Spleen (tissue), 11 donors: ENCODE results near the gene BRD2. TPM values are rescaled to one million over a fixed set of nuclear protein-coding genes. Genes with fewer than 3 reads are reported as not detected.
A peak's percentile ranks its signal among the peaks of the same experiment; 100 is the strongest.

ENCODE experiments used
- DNase-seq: peaks from one replicate; pipeline ENCODE4 v3.0.0-alpha.2; 2020
- H3K27ac ChIP-seq, 8 donors: fragments of 200-600 bp; sonication (generic) in 7 of 8; 1 replicate in 4 of 8; 2 replicates in 4 of 8; pipeline versions ENCODE4 v1.5.0 to v1.8.0; 2016 to 2021; ENCODE audit warnings: inconsistent platforms in 4 of 8, mild to moderate bottlenecking in 4 of 8, moderate library complexity in 1 of 8
- H3K27me3 ChIP-seq, 7 donors: fragments of 200-600 bp; sonication (generic) in 6 of 7; replicated peaks in 1 of 7; 1 replicate in 4 of 7; 2 replicates in 3 of 7; pipeline versions ENCODE4 v1.5.0 to v1.8.0; 2016 to 2021; ENCODE audit warnings: inconsistent platforms in 3 of 7, mild to moderate bottlenecking in 1 of 7
- H3K36me3 ChIP-seq, 6 donors: fragments of 200-600 bp; sonication (generic) in 5 of 6; 1 replicate in 4 of 6; 2 replicates in 2 of 6; pipeline versions ENCODE4 v1.5.0 to v1.8.0; 2016 to 2021; ENCODE audit warnings: inconsistent platforms in 2 of 6
- H3K4me1 ChIP-seq, 6 donors: fragments of 200-600 bp; sonication (generic) in 5 of 6; 1 replicate in 3 of 6; 2 replicates in 3 of 6; pipeline versions ENCODE4 v1.5.0 to v1.8.0; 2016 to 2021; ENCODE audit warnings: inconsistent platforms in 3 of 6
- H3K4me3 ChIP-seq, 8 donors: fragments of 200-600 bp; sonication (generic) in 7 of 8; 1 replicate in 4 of 8; 2 replicates in 4 of 8; pipeline versions ENCODE4 v1.5.0 to v1.8.0; 2016 to 2021; ENCODE audit warnings: inconsistent platforms in 4 of 8, mild to moderate bottlenecking in 4 of 8, moderate library complexity in 2 of 8
- H3K9me3 ChIP-seq, 8 donors: fragments of 200-600 bp; sonication (generic) in 7 of 8; 1 replicate in 4 of 8; 2 replicates in 4 of 8; pipeline versions ENCODE4 v1.5.0 to v1.8.0; 2016 to 2021; ENCODE audit warnings: inconsistent platforms in 4 of 8
- CTCF ChIP-seq, 11 experiments: fragments of 200-600 bp in 7 of 11; fragments of 450-650 bp in 4 of 11; sonication (generic) in 4 of 11; IDR thresholded peaks in 8 of 11; conservative IDR thresholded peaks in 3 of 11; 1 replicate in 7 of 11; 2 replicates in 4 of 11; pipeline versions ENCODE4 v1.4.0 to v1.8.0; 2016 to 2021; ENCODE audit warnings: antibody characterized with exemption in 11 of 11, inconsistent platforms in 4 of 11, mild to moderate bottlenecking in 1 of 11
- POLR2A ChIP-seq, 3 donors: fragments of 450-650 bp; IDR thresholded peaks; one replicate each; pipeline ENCODE4 v1.5.1; 2017; ENCODE audit warnings: antibody characterized with exemption in 3 of 3, mild to moderate bottlenecking in 1 of 3
- POLR2AphosphoS5 ChIP-seq, 3 donors: sonication (generic); formaldehyde crosslinking; IDR thresholded peaks; one replicate each; pipeline ENCODE4 v1.5.1; 2017; ENCODE audit warnings: antibody characterized with exemption in 3 of 3
- WGBS, 5 donors: extraction: QIAGEN DNeasy Blood & Tissue Kit in 3 of 5; methylation state at CpG; one replicate each; pipeline versions ENCODE4 v1.1.5 to v1.1.7; 2013 to 2018; 5-methylcytosine and 5-hydroxymethylcytosine counted together
- intact Hi-C: fragments of 100-400 bp; cut with DNase I; formaldehyde crosslinking; loops from one replicate; pipeline ENCODE4 v1.15.0; 2023; ENCODE audit warnings: low total_unique reads
- polyA plus RNA-seq, 3 donors: library from polyadenylated mRNA; stranded (reverse); fragments of 200-250 nt; gene quantifications; one replicate each; pipeline ENCODE4 v1.2.1, GENCODE V29; 2013
- total RNA-seq, 7 donors: library from RNA; depleted of rRNA in 3 of 7; stranded (reverse); fragments of >200 nt in 3 of 7; fragmentation: NEBNext Ultra II Directional in 4 of 7; extraction: Animal tissue kit (Norgen Biotek cat#: 25700) in 4 of 7; gene quantifications; one replicate each; pipeline versions ENCODE4 v1.1.0 to v1.2.1, GENCODE V29; 2016 to 2021
- donor health status: healthy with polysubstance abuse.
- donor health status: DM: no; HTN: no; CAD: no; lungs with moderate emphysema.
- donor health status: DM: no; HTN: no; CAD: no.
- donor health status: Bipolar disorder and iron deficiency.
- donor health status: healthy.
- donor health status: DM: no; HTN: no; CAD: no.
- donor health status: DM: yes; HTN: yes; CAD: no.

Gene BRD2
- total and polyA plus RNA-seq, 10 donors, result 80.5 to 277 (median 217) TPM

DNA sequence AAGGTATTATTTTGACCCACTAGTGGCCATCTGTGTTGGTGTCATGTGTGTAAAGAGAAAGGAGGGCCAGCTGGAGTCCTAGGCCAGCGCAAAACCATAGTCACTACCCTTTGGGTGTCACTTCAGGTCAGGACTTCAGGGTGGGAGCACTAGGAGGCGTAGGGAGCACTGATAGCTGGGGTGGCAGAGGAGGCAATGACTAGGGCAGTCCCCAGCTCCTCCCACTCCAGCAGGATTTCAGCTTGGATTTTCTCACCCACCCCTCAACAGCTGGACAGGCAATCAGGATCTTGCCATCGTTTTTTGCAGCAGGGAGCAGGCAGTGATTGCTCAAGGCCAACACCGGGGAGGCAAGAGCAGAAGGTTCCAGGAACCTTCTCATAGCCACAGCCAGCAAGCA lies 45.2 kb downstream of the BRD2 start:
- TF ChIP-seq POLR2AphosphoS5 (IDR thresholded peaks at IDR 0.05) (no peak), CTCF (IDR thresholded peaks at IDR 0.05 in 8 of 11, conservative IDR thresholded peaks at IDR 0.05 in 3 of 11) (no peak), POLR2A (IDR thresholded peaks at IDR 0.05) (no peak)
- no peaks in the 10 kb centered on the region for H3K36me3 ChIP-seq
- 43 to 58% (median 54%) methylated on average over 3 to 4 of the region's 4 CpGs for WGBS, 5 donors
- peaks cover 26 to 55% (median 46%) of the 10 kb centered on the region in 6 donors for H3K4me1 ChIP-seq
- intact Hi-C loops, result loop anchor here (10.0 kb wide), 1 partner anchor 131 kb away; no protein-coding TSS in a partner anchor
- no peaks in the 10 kb centered on the region for H3K27me3 ChIP-seq
- no peaks in the 10 kb centered on the region for H3K9me3 ChIP-seq
- DNase-seq, result no peak
- no peak overlapping the region for H3K27ac ChIP-seq
- no peak overlapping the region for H3K4me3 ChIP-seq

DNA sequence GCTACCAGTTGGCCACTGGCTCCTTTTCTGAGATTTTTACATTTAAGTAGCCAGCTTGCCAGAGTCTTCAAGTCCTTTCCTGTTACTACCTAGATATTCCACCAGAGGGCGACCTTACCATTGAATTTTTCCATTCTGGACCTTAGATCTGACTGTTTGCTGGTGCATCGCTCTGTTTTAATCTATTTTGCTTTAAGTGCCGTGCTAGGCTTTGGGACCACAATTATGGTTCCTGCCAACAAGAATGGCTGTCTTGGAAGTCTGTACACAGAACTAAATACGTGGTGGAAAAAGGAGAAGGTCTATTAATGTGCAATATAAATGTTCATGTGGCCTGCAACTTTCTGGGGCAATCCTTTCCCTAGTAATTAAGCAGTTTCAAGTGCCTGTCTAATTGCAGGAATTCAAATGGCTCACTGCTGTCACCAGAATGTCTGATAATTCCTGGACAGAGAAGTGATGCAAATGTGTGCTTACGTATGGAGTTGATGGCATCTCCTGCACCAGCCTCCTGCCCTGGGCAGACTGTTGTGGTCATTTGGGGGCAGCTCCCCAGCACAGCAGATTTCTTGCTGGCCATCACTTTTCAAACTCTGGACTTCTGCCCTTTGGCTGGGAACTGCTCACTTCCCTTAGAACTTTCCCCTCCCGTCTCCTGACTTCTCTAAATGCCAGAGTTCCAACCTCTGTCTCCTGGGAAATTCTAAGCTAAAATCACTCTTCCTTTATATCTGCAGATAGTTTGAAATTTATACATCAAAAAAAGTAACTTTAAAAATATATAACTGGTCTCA lies 46.6 kb downstream of the BRD2 start:
- Histone ChIP-seq H3K27ac (peak overlapping the region in 6 of 8 donors; percentile 26 to 95 (median 62)), H3K36me3 (no peaks in the 10 kb centered on the region), H3K9me3 (no peaks in the 10 kb centered on the region), H3K27me3 (no peaks in the 10 kb centered on the region), H3K4me1 (peaks cover 32 to 55% (median 48%) of the 10 kb centered on the region in 6 donors), H3K4me3 (peak overlapping the region in 1 of 8 donors; percentile 7)
- WGBS, 5 donors, result 19 to 32% (median 22%) methylated on average over 6 of the region's 6 CpGs
- TF ChIP-seq CTCF (IDR thresholded peaks at IDR 0.05 in 8 of 11, conservative IDR thresholded peaks at IDR 0.05 in 3 of 11), result peak; percentile 79 to 94 (median 90)
- TF ChIP-seq POLR2AphosphoS5 (IDR thresholded peaks at IDR 0.05), result peak in 1 of 3 donors; percentile 21
- TF ChIP-seq POLR2A (IDR thresholded peaks at IDR 0.05), result no peak
- DNase-seq, result no peak
- intact Hi-C loops, result loop anchor here (5.0 to 10.0 kb wide), 2 partner anchors 57 to 130 kb away; partner anchors contain the start of gene HLA-DPA1

DNA sequence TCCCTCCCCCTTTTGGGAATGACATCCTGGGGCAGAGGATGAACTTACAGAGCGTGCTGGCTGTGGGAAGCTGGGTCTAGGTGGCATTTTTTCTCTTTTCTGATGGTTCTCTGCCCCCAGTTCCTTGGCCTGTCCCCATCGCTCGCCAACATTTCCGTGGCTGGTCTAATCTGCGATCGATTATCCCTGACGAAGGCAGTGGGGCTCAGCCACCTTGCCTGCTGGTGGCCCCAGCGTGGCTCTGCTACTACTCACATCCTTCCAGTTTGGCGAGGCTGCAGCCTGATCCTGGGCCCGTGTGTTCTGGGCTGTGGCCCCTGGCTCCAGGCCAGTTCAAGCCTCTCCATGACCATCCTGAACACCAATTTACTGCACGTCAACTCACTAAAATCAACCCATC lies 47.4 kb downstream of the BRD2 start:
- peak; percentile 69 for DNase-seq
- WGBS, 5 donors, result 78 to 86% (median 82%) methylated on average over 11 of the region's 11 CpGs
- intact Hi-C loops, result loop anchor here (5.0 to 10.0 kb wide), 2 partner anchors 57 to 129 kb away; partner anchors contain the start of gene HLA-DPA1
- H3K27me3 ChIP-seq, result no peaks in the 10 kb centered on the region
- no peaks in the 10 kb centered on the region for H3K9me3 ChIP-seq
- H3K27ac ChIP-seq, result peak overlapping the region in 6 of 8 donors; percentile 26 to 95 (median 90)
- TF ChIP-seq POLR2A (IDR thresholded peaks at IDR 0.05) (no peak), POLR2AphosphoS5 (IDR thresholded peaks at IDR 0.05) (no peak), CTCF (IDR thresholded peaks at IDR 0.05 in 8 of 11, conservative IDR thresholded peaks at IDR 0.05 in 3 of 11) (no peak)
- H3K4me3 ChIP-seq, result no peak overlapping the region
- H3K4me1 ChIP-seq, result peaks cover 32 to 58% (median 52%) of the 10 kb centered on the region in 6 donors
- no peaks in the 10 kb centered on the region for H3K36me3 ChIP-seq

GRCh38 chr6:33017018-33017417 lies 48.6 kb downstream of the BRD2 start:
- H3K4me1 ChIP-seq, result peaks cover 32 to 59% (median 52%) of the 10 kb centered on the region in 6 donors
- H3K27ac ChIP-seq, result peak overlapping the region in 6 of 8 donors; percentile 87 to 95 (median 90)
- intact Hi-C loops, result loop anchor here (5.0 to 10.0 kb wide), 2 partner anchors 55 to 128 kb away; partner anchors contain the start of gene HLA-DPA1
- DNase-seq, result no peak
- H3K9me3 ChIP-seq, result no peaks in the 10 kb centered on the region
- TF ChIP-seq POLR2AphosphoS5 (IDR thresholded peaks at IDR 0.05), result no peak
- TF ChIP-seq CTCF (IDR thresholded peaks at IDR 0.05 in 8 of 11, conservative IDR thresholded peaks at IDR 0.05 in 3 of 11), result no peak
- TF ChIP-seq POLR2A (IDR thresholded peaks at IDR 0.05), result no peak
- H3K36me3 ChIP-seq, result no peaks in the 10 kb centered on the region
- H3K27me3 ChIP-seq, result no peaks in the 10 kb centered on the region
- WGBS, 5 donors, result 68 to 82% (median 70%) methylated on average over 4 of the region's 4 CpGs
- H3K4me3 ChIP-seq, result no peak overlapping the region
